Upper lobe of left lung (tissue), 4 donors: Measurements from ENCODE around the gene ELOVL6.

Experiments
- EP300 ChIP-seq, 4 donors: sonication (generic); formaldehyde crosslinking; IDR thresholded peaks; one replicate each; pipeline ENCODE4 v1.5.1; 2017; ENCODE audit warnings: antibody characterized with exemption in 4 of 4, control low read depth in 2 of 4
- POLR2A ChIP-seq, 4 donors: fragments of 450-650 bp; IDR thresholded peaks; one replicate each; pipeline ENCODE4 v1.5.1; 2016 to 2017; ENCODE audit warnings: antibody characterized with exemption in 4 of 4, mild to moderate bottlenecking in 2 of 4
- POLR2AphosphoS5 ChIP-seq, 2 donors: sonication (generic); formaldehyde crosslinking; IDR thresholded peaks; one replicate each; pipeline ENCODE4 v1.5.1; 2017; ENCODE audit warnings: antibody characterized with exemption in 2 of 2
- TF ChIP-seq, protein P1 (sequence below), 6 experiments: fragments of 450-650 bp in 4 of 6; fragments of 200-600 bp in 2 of 6; sonication (generic) in 2 of 6; IDR thresholded peaks; one replicate each; pipeline ENCODE4 v1.5.1; 2016 to 2019; ENCODE audit warnings: antibody characterized with exemption in 6 of 6

DNA sequence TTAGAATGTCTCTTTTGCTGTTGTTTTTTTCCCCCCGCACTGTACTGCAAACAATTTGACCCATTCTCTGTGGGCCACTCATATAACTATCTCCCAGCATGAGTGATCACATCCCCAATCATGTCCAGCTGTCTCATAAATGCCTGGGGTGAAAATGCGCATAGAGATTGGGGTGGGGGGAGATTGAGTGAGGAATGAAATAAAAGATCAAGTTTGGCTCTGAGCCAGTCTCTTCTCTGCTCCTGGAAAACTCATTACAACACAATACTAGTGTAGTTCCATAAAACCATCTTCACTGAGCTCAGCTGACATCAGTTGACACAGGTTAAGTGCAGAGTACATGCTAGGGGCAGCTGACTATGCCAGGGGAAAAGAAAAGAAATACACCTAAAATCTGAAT is 188.9 kb downstream of the ELOVL6 start:
- TF ChIP-seq, protein P1, sequence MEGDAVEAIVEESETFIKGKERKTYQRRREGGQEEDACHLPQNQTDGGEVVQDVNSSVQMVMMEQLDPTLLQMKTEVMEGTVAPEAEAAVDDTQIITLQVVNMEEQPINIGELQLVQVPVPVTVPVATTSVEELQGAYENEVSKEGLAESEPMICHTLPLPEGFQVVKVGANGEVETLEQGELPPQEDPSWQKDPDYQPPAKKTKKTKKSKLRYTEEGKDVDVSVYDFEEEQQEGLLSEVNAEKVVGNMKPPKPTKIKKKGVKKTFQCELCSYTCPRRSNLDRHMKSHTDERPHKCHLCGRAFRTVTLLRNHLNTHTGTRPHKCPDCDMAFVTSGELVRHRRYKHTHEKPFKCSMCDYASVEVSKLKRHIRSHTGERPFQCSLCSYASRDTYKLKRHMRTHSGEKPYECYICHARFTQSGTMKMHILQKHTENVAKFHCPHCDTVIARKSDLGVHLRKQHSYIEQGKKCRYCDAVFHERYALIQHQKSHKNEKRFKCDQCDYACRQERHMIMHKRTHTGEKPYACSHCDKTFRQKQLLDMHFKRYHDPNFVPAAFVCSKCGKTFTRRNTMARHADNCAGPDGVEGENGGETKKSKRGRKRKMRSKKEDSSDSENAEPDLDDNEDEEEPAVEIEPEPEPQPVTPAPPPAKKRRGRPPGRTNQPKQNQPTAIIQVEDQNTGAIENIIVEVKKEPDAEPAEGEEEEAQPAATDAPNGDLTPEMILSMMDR (IDR thresholded peaks at IDR 0.05): no peak
- TF ChIP-seq POLR2AphosphoS5 (IDR thresholded peaks at IDR 0.05): no peak
- TF ChIP-seq POLR2A (IDR thresholded peaks at IDR 0.05): no peak
- no peak for TF ChIP-seq EP300 (IDR thresholded peaks at IDR 0.05)
